K562 (cell line): ENCODE results near the gene TFPI. TPM values are rescaled to one million over a fixed set of nuclear protein-coding genes. Genes with fewer than 3 reads are reported as not detected.

Experiments used
- ATAC-seq: fragments of 200-7000 bp; cut with Tn5 transposase; 3 replicates; pipeline ENCODE4 v1.9.1; 2020; ENCODE audit warnings: moderate library complexity
- BruUV-seq: library from RNA; stranded (reverse); fragments of 400-500 nt; replicated peaks from 2 replicates; lab custom pipeline; 2021; lab: Mats Ljungman, UMichigan
- CTCF ChIA-PET: fragments of 300-600 bp; formaldehyde crosslinking; extraction: SDS; loops from one replicate; lab custom pipeline; 2021; ENCODE audit warnings: low intra/inter-chr PET ratio; lab: Yijun Ruan, JAX
- POLR2A ChIA-PET: fragments of 300-600, 350-650 bp; sonication (Branson Sonifier 250); formaldehyde crosslinking; extraction: SDS; loops from one replicate; lab custom pipeline; 2021; ENCODE audit warnings: antibody characterized with exemption, inconsistent platforms; lab: Yijun Ruan, JAX
- DNase-seq, 4 experiments: peaks; one replicate each; pipeline versions ENCODE4 v3.0.0 to v3.0.0-alpha.2; 2011 to 2018; ENCODE audit warnings: low spot score in 3 of 4, mixed read lengths in 3 of 4; ENCODE audit errors: extremely low read depth in 1 of 4
- FAIRE-seq: peaks from 2 replicates; lab custom pipeline; 2011; peaks lifted over from hg19 to GRCh38; lab: Jason Lieb, UNC
- H2AFZ ChIP-seq: 2 replicates; pipeline ENCODE4 v1.6.0; 2011; ENCODE audit warnings: low read depth, low read length, control low read depth, inconsistent platforms
- H3K27ac ChIP-seq: fragments of 200-600 bp; 3 replicates; pipeline ENCODE4 v1.8.0; 2011; ENCODE audit warnings: low read depth, mild to moderate bottlenecking, control low read depth, inconsistent platforms, low read length, moderate library complexity, mixed read lengths; ENCODE audit errors: extremely low read depth
- H3K27me3 ChIP-seq, 2 experiments: fragments of 300-600 bp in 1 of 2; 2 replicates in 1 of 2; 3 replicates in 1 of 2; pipeline versions ENCODE4 v1.6.0 to v1.8.0; 2011; ENCODE audit warnings: inconsistent platforms in 2 of 2, low read length in 2 of 2, mild to moderate bottlenecking in 1 of 2, mixed read lengths in 1 of 2, moderate library complexity in 1 of 2; ENCODE audit not compliant: control insufficient read depth in 2 of 2, insufficient read depth in 2 of 2
- H3K36me3 ChIP-seq: fragments of 300-600 bp; 3 replicates; pipeline ENCODE4 v1.8.0; 2011; ENCODE audit warnings: mild to moderate bottlenecking, low read length, inconsistent platforms; ENCODE audit not compliant: control insufficient read depth, insufficient read depth
- H3K4me1 ChIP-seq, 2 experiments: fragments of 200-600 bp in 1 of 2; replicated peaks in 1 of 2; 2 replicates in 1 of 2; 3 replicates in 1 of 2; pipeline versions ENCODE4 v1.5.1 to v1.8.0; 2011; ENCODE audit warnings: inconsistent platforms in 2 of 2, low read length in 2 of 2, mild to moderate bottlenecking in 1 of 2, mixed read lengths in 1 of 2, moderate library complexity in 1 of 2; ENCODE audit not compliant: control insufficient read depth in 2 of 2, insufficient read depth in 2 of 2
- H3K4me2 ChIP-seq: 2 replicates; pipeline ENCODE4 v1.6.1; 2011; ENCODE audit warnings: low read length, control low read depth, inconsistent platforms, mixed read lengths; ENCODE audit not compliant: insufficient read depth
- H3K4me3 ChIP-seq: fragments of 200-600 bp; sonication (generic), shearing (Covaris generic); 2 replicates; pipeline ENCODE4 v1.5.1; 2016; ENCODE audit warnings: control low read depth, inconsistent platforms
- H3K79me2 ChIP-seq: fragments of 200-600 bp; 3 replicates; pipeline ENCODE4 v1.8.0; 2011; ENCODE audit warnings: low read length, inconsistent platforms; ENCODE audit not compliant: control insufficient read depth, insufficient read depth
- H3K9ac ChIP-seq, 2 experiments: 2 replicates each; pipeline versions ENCODE4 v1.6.0 to v1.6.1; 2011; ENCODE audit warnings: low read depth in 2 of 2, low read length in 2 of 2, control low read depth in 1 of 2, inconsistent platforms in 1 of 2, mild to moderate bottlenecking in 1 of 2, mixed read lengths in 1 of 2; ENCODE audit not compliant: insufficient read depth in 1 of 2
- H3K9me1 ChIP-seq: one replicate; pipeline ENCODE4 v1.6.0; 2011; ENCODE audit warnings: inconsistent platforms, mild to moderate bottlenecking, low read length, moderate library complexity; ENCODE audit not compliant: control insufficient read depth, insufficient read depth
- H3K9me3 ChIP-seq: replicated peaks from 2 replicates; pipeline ENCODE4 v1.5.1; 2011; ENCODE audit warnings: low read depth, low read length, inconsistent platforms; ENCODE audit not compliant: control insufficient read depth, insufficient read depth
- H4K20me1 ChIP-seq: replicated peaks from 2 replicates; pipeline ENCODE4 v1.6.1; 2011; ENCODE audit warnings: low read length, inconsistent platforms, mixed read lengths; ENCODE audit not compliant: control insufficient read depth, insufficient read depth
- CHD4 ChIP-seq: fragments of 200-600 bp; sonication (generic); IDR thresholded peaks from 3 replicates; pipeline ENCODE4 v1.6.1; 2012; ENCODE audit warnings: low read depth, mild to moderate bottlenecking, mixed read lengths, low read length, inconsistent platforms; ENCODE audit not compliant: insufficient read depth, insufficient replicate concordance, poor library complexity, severe bottlenecking
- CREBBP ChIP-seq: IDR thresholded peaks from one replicate; pipeline ENCODE4 v1.6.1; 2012; ENCODE audit warnings: low read depth, mild to moderate bottlenecking, control low read depth, inconsistent platforms, low read length
- KDM1A ChIP-seq, 2 experiments: fragments of 450-650 bp; IDR thresholded peaks; 2 replicates each; pipeline ENCODE4 v1.6.1; 2016; ENCODE audit warnings: mild to moderate bottlenecking in 2 of 2
- SNIP1 ChIP-seq: fragments of 450-650 bp; IDR thresholded peaks from 2 replicates; pipeline ENCODE4 v1.7.1; 2017; ENCODE audit warnings: low read depth, mild to moderate bottlenecking
- SREBF2 ChIP-seq: sonication (generic); formaldehyde crosslinking; IDR thresholded peaks from 2 replicates; pipeline ENCODE4 v1.4.0; 2020; ENCODE audit warnings: mild to moderate bottlenecking, missing genetic modification reagents
- XRCC4 ChIP-seq: IDR thresholded peaks from one replicate; pipeline ENCODE4 v1.6.1; 2011; ENCODE audit not compliant: insufficient read depth, insufficient read length; ENCODE audit errors: extremely low read depth
- ZNF133 ChIP-seq: fragments of 250-450 bp; sonication (Bioruptor Pico); IDR thresholded peaks from 2 replicates; pipeline ENCODE4 v1.4.0; 2020; ENCODE audit warnings: mild to moderate bottlenecking
- ZNF224 ChIP-seq: sonication (generic); formaldehyde crosslinking; IDR thresholded peaks from 2 replicates; pipeline ENCODE4 v1.8.0; 2022; ENCODE audit warnings: mild to moderate bottlenecking, missing genetic modification reagents
- WGBS: fragments of 100-300 bp; shearing (Covaris generic); methylation state at CpG from one replicate; pipeline ENCODE4 v1.1.6; 2016; ENCODE audit warnings: low coverage, mixed read lengths; ENCODE audit not compliant: insufficient coverage; ENCODE audit errors: missing lambda C conversion rate; 5-methylcytosine and 5-hydroxymethylcytosine counted together
- in situ Hi-C: fragments of 300-500 bp; cut with MboI; formaldehyde crosslinking; loops from 4 replicates; pipeline ENCODE4 v1.15.0; 2018; ENCODE audit warnings: inconsistent platforms, mixed read lengths
- intact Hi-C: fragments of 100-400 bp; cut with micrococcal nuclease; formaldehyde crosslinking; loops from 2 replicates; pipeline ENCODE4 v1.14.2; 2022
- polyA plus RNA-seq, 8 experiments: library from polyadenylated mRNA; depleted of rRNA in 4 of 8; stranded (reverse) in 5 of 8; unstranded in 3 of 8; fragments of >200 nt; fragmentation: Nextera tagmentation in 2 of 8; fragmentation: Illumina TruSeq in 1 of 8; extraction: Ambion mirVana in 2 of 8; extraction: Trizol in 1 of 8; gene quantifications; 2 replicates each; pipeline versions ENCODE4 v1.2.1 to v1.2.3, GENCODE V29; 2011 to 2014; ENCODE audit warnings: inconsistent platforms in 1 of 8, missing spikeins in 1 of 8
- total RNA-seq, 7 experiments: library from RNA; depleted of rRNA in 6 of 7; stranded (reverse); fragments of >200 nt in 6 of 7; fragmentation: Illumina TruSeq in 2 of 7; extraction: Trizol in 2 of 7; gene quantifications; 2 replicates each; pipeline versions ENCODE4 v1.2.1 to v1.2.3, GENCODE V29; 2011 to 2021; ENCODE audit warnings: low replicate concordance in 1 of 7

The TFPI gene
- total and polyA plus RNA-seq, 9 of the 15 experiments (the other 6 are each of a cell fraction or from before 2014, with no cell fraction given) = 53.5 to 219 (median 100) TPM

DNA sequence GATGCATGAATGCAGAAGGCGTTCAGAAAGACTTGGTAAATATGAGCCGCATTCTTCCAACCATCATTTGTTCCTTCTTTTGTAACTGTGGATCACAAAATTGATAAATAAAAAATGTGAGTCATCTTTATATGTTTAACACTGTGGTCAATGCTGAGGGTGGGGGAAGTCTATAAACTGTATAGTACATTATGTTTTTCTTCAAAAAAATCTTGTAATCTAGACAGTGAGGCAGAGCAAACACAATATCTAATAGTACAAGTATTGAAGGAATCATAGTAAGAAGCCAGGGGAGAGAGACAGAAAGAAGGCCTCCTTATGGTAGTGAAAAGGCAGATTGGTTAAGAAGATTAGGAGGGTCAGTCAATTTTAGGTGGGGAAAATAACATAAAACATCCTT, 75.5 kb downstream of the TFPI start:
- no peaks in the 10 kb centered on the region for H4K20me1 ChIP-seq
- H2AFZ ChIP-seq = no peak overlapping the region
- ChIA-PET CTCF (no interaction called here), POLR2A (no interaction called here)
- H3K4me2 ChIP-seq = no peak overlapping the region
- H3K27ac ChIP-seq = no peak overlapping the region
- in situ Hi-C loops (loop anchor here (25.0 kb wide), 1 partner anchor 359 kb away; no protein-coding TSS in a partner anchor), intact Hi-C loops (no loop called here)
- ATAC-seq = no peak
- DNase-seq = no peak
- BruUV-seq = no TSS peak
- no peak overlapping the region for H3K9ac ChIP-seq
- no peaks in the 10 kb centered on the region for H3K9me1 ChIP-seq
- no peaks in the 10 kb centered on the region for H3K9me3 ChIP-seq
- no peaks in the 10 kb centered on the region for H3K27me3 ChIP-seq
- peaks cover 42% of the 10 kb centered on the region; the same call in 2 of the 3 replicates for H3K36me3 ChIP-seq
- 81% methylated on average over 2 of the region's 2 CpGs for WGBS
- TF ChIP-seq CREBBP (peak; percentile 31), CHD4 (no peak), ZNF133 (no peak), XRCC4 (no peak), SNIP1 (no peak)
- H3K79me2 ChIP-seq = no peaks in the 10 kb centered on the region
- H3K4me3 ChIP-seq = no peak overlapping the region
- H3K4me1 ChIP-seq = no peaks in the 10 kb centered on the region
- no peak for FAIRE-seq

DNA sequence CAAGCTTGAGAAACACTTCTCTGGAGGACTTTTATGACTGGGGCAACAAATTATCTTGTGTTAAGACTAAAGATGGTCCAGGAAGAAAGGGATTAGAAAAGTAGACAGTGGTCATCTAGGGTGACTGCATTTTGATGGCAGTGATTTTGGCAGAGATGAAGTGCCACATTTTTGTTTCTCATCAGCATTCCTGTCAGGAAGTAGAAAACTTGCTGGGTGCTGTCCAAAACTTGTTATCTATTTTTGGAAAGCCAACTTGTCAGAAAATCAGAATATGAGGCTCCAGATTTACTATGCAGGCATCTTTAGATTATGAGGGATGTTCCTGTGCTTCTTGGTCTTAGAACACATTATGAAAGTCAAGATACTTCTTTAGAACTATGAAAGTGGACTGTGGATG, 77.2 kb downstream of the TFPI start:
- H4K20me1 ChIP-seq = no peaks in the 10 kb centered on the region
- no peaks in the 10 kb centered on the region for H3K4me1 ChIP-seq
- H3K27me3 ChIP-seq = no peaks in the 10 kb centered on the region
- TF ChIP-seq SREBF2 (no peak), KDM1A (IDR thresholded peaks at IDR 0.05) (peak; percentile 11 to 44; a peak in 1 of 4 replicates), ZNF224 (CRISPR knock-in tag) (no peak)
- BruUV-seq = no TSS peak
- ChIA-PET CTCF (no interaction called here), POLR2A (no interaction called here)
- no peak overlapping the region for H3K27ac ChIP-seq
- no peak overlapping the region for H3K9ac ChIP-seq
- no peaks in the 10 kb centered on the region for H3K79me2 ChIP-seq
- in situ Hi-C loops (loop anchor here (25.0 kb wide), 1 partner anchor 360 kb away; no protein-coding TSS in a partner anchor), intact Hi-C loops (no loop called here)
- ATAC-seq (no peak), DNase-seq (no peak), FAIRE-seq (no peak)
- H3K4me3 ChIP-seq = no peak overlapping the region
- no peaks in the 10 kb centered on the region for H3K9me3 ChIP-seq
- H2AFZ ChIP-seq = no peak overlapping the region
- H3K4me2 ChIP-seq = no peak overlapping the region
- H3K36me3 ChIP-seq = peaks cover 31% of the 10 kb centered on the region; the same call in 2 of the 3 replicates
- H3K9me1 ChIP-seq = no peaks in the 10 kb centered on the region
